ENCODE results near the gene B4GALNT4.
"Not testable (repeated sequence)": the region's sequence is repeated elsewhere in the genome, so short reads cannot be mapped to it uniquely, and the experiment has no call there.

B4GALNT4 gene

GRCh38 chr11:420054-420910 is 51.0 kb downstream of the B4GALNT4 start:
- no peak for DNase-seq (ENCODE audit: low read depth)

- DNase-seq (ENCODE audit: low read depth): no peak
Observed at GRCh38 chr11:420911-421321, 51.6 kb downstream of the B4GALNT4 start.

- DNase-seq (ENCODE audit: low read depth): no peak
Observed at GRCh38 chr11:422249-422656, 53.0 kb downstream of the B4GALNT4 start.

- DNase-seq (ENCODE audit: low read depth): no peak
Observed at GRCh38 chr11:424232-424631, 54.9 kb downstream of the B4GALNT4 start.

- not testable (repeated sequence) for DNase-seq (ENCODE audit: low read depth)
Observed at GRCh38 chr11:424766-425165, 55.5 kb downstream of the B4GALNT4 start.

GRCh38 chr11:425301-425700 is 56.0 kb downstream of the B4GALNT4 start:
- no peak for DNase-seq (ENCODE audit: low read depth)

GRCh38 chr11:426851-427250 is 57.6 kb downstream of the B4GALNT4 start:
- no peak for DNase-seq (ENCODE audit: low read depth)

- DNase-seq (ENCODE audit: low read depth): no peak
Observed at GRCh38 chr11:428295-428694, 59.0 kb downstream of the B4GALNT4 start.

- DNase-seq (ENCODE audit: low read depth): no peak
Observed at GRCh38 chr11:429391-429790, 60.1 kb downstream of the B4GALNT4 start.

GRCh38 chr11:429931-430456 is 60.7 kb downstream of the B4GALNT4 start:
- no peak for DNase-seq (ENCODE audit: low read depth)
